Gastrocnemius medialis (tissue), 4 donors: ENCODE results near the gene ADPRHL1.

ENCODE experiments used
- POLR2A ChIP-seq, 2 donors: fragments of 450-650 bp; IDR thresholded peaks; one replicate each; pipeline ENCODE4 v1.6.1; 2017; ENCODE audit warnings: antibody characterized with exemption in 2 of 2, mild to moderate bottlenecking in 2 of 2, moderate library complexity in 2 of 2
- TF ChIP-seq, protein P1 (sequence below), 5 experiments: fragments of 450-650 bp in 3 of 5; fragments of 200-600 bp in 2 of 5; sonication (generic) in 2 of 5; IDR thresholded peaks in 4 of 5; conservative IDR thresholded peaks in 1 of 5; 1 replicate in 4 of 5; 2 replicates in 1 of 5; pipeline ENCODE4 v1.5.1; 2016 to 2019; ENCODE audit warnings: antibody characterized with exemption in 5 of 5, mild to moderate bottlenecking in 3 of 5, moderate library complexity in 3 of 5

DNA sequence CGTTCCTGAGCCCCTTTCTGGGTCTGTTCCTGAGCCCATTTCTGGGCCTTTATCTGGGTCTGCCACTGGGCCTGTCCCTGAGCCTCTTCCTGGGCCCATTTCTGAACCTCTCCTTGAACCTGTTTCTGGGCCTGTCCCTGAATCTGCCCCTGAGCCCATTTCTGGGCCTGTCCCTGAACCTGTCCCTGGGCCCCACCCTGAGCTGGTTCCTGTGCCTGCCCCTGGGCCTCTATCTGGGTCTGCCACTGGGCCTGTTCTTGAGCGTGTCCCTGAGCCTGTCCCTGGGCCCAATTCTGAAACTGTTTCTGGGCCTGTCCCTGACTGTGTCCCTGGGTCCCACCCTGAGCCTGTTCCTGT, 48.9 kb downstream of the ADPRHL1 start:
- TF ChIP-seq, protein P1, sequence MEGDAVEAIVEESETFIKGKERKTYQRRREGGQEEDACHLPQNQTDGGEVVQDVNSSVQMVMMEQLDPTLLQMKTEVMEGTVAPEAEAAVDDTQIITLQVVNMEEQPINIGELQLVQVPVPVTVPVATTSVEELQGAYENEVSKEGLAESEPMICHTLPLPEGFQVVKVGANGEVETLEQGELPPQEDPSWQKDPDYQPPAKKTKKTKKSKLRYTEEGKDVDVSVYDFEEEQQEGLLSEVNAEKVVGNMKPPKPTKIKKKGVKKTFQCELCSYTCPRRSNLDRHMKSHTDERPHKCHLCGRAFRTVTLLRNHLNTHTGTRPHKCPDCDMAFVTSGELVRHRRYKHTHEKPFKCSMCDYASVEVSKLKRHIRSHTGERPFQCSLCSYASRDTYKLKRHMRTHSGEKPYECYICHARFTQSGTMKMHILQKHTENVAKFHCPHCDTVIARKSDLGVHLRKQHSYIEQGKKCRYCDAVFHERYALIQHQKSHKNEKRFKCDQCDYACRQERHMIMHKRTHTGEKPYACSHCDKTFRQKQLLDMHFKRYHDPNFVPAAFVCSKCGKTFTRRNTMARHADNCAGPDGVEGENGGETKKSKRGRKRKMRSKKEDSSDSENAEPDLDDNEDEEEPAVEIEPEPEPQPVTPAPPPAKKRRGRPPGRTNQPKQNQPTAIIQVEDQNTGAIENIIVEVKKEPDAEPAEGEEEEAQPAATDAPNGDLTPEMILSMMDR (IDR thresholded peaks at IDR 0.05 in 4 of 5, conservative IDR thresholded peaks at IDR 0.05 in 1 of 5): no peak
- no peak for TF ChIP-seq POLR2A (IDR thresholded peaks at IDR 0.05)
